Calu3 (cell line): Measurements from ENCODE around the gene ZNF181. TPM values are rescaled to one million over a fixed set of nuclear protein-coding genes. Genes with fewer than 3 reads are reported as not detected.

ENCODE experiments used
- BruUV-seq: library from RNA; stranded (reverse); fragments of 400-500 nt; replicated peaks from 2 replicates; lab custom pipeline; 2021; lab: Mats Ljungman, UMichigan
- CTCF ChIA-PET: fragments of 300-600 bp; sonication (Branson Sonifier 250); formaldehyde crosslinking; loops from one replicate; lab custom pipeline; 2022; ENCODE audit warnings: antibody characterized with exemption; lab: Charles Lee
- DNase-seq: peaks from one replicate; pipeline ENCODE4 v3.0.0; 2022
- H3K27ac Mint-ChIP-seq: one replicate; pipeline ENCODE4 v1.8.0; 2022; ENCODE audit warnings: mixed read lengths; ENCODE audit not compliant: unreplicated experiment
- H3K27me3 Mint-ChIP-seq: one replicate; pipeline ENCODE4 v1.8.0; 2022; ENCODE audit warnings: mixed read lengths; ENCODE audit not compliant: unreplicated experiment
- H3K36me3 Mint-ChIP-seq: one replicate; pipeline ENCODE4 v1.8.0; 2022; ENCODE audit warnings: mild to moderate bottlenecking, moderate library complexity, mixed read lengths; ENCODE audit not compliant: insufficient read depth, unreplicated experiment
- H3K4me1 Mint-ChIP-seq: one replicate; pipeline ENCODE4 v1.8.0; 2022; ENCODE audit warnings: mild to moderate bottlenecking, low read depth, mixed read lengths; ENCODE audit not compliant: unreplicated experiment
- H3K4me3 Mint-ChIP-seq: one replicate; pipeline ENCODE4 v1.8.0; 2022; ENCODE audit warnings: mild to moderate bottlenecking, low read depth, moderate library complexity, mixed read lengths; ENCODE audit not compliant: unreplicated experiment
- H3K9me3 Mint-ChIP-seq: one replicate; pipeline ENCODE4 v1.8.0; 2022; ENCODE audit warnings: low read depth, mixed read lengths; ENCODE audit not compliant: unreplicated experiment
- CTCF ChIP-seq: fragments of 200-600 bp; IDR thresholded peaks from one replicate; pipeline ENCODE4 v1.8.0; 2022; ENCODE audit warnings: antibody characterized with exemption; ENCODE audit not compliant: unreplicated experiment
- intact Hi-C: fragments of 100-400 bp; cut with micrococcal nuclease; formaldehyde crosslinking; loops from one replicate; pipeline ENCODE4 v1.10.0; 2022; ENCODE audit not compliant: unreplicated experiment
- total RNA-seq: library from RNA; stranded (reverse); gene quantifications from 2 replicates; pipeline ENCODE4 v1.2.3, GENCODE V29; 2022

Gene ZNF181
- total RNA-seq, 1 experiment from 2014 or later: 5.7 TPM

GRCh38 chr19:34793565-34793964, 59.5 kb downstream of the ZNF181 start:
- CTCF ChIA-PET: interaction anchor here (1.0 kb wide), 1 partner anchor 19 kb away, joined by 3 read pairs; no protein-coding TSS in a partner anchor

GRCh38 chr19:34794066-34794960, 60.3 kb downstream of the ZNF181 start:
- Mint-ChIP-seq H3K4me1 (no peaks in the 10 kb centered on the region), H3K36me3 (no peaks in the 10 kb centered on the region), H3K4me3 (peak overlapping the region; percentile 10), H3K27ac (no peak overlapping the region), H3K9me3 (peaks cover 6% of the 10 kb centered on the region), H3K27me3 (peaks cover 25% of the 10 kb centered on the region)
- no TSS peak for BruUV-seq
- CTCF ChIA-PET: interaction anchor here (1.0 kb wide), 1 partner anchor 18 kb away, joined by 3 read pairs; no protein-coding TSS in a partner anchor
- intact Hi-C loops: no loop called here
- no peak for DNase-seq
- TF ChIP-seq CTCF: no peak

More at GRCh38 chr19:34793565-34793964, 59.5 kb downstream of the ZNF181 start:
- BruUV-seq: no TSS peak
- Mint-ChIP-seq H3K9me3 (peaks cover 6% of the 10 kb centered on the region), H3K27me3 (peaks cover 26% of the 10 kb centered on the region), H3K4me3 (peak overlapping the region; percentile 10), H3K4me1 (no peaks in the 10 kb centered on the region), H3K27ac (no peak overlapping the region), H3K36me3 (no peaks in the 10 kb centered on the region)
- intact Hi-C loops: no loop called here
- TF ChIP-seq CTCF: no peak
- no peak for DNase-seq

Other genes with a start within 250 kb of the ZNF181 start
- 0.39 and 0.40 TPM in 2 replicates for gene SCGB2B2, start 57.1 kb upstream of the ZNF181 start, total RNA-seq
- gene ZNF302, start 56.6 kb upstream of the ZNF181 start, total RNA-seq: 20.1 and 23.2 TPM in 2 replicates
- 4.9 and 6.2 TPM in 2 replicates for gene ZNF599, start 39.0 kb downstream of the ZNF181 start, total RNA-seq
- 2.9 and 4.2 TPM in 2 replicates for gene ZNF30, start 192.7 kb downstream of the ZNF181 start, total RNA-seq
- 9.1 and 9.3 TPM in 2 replicates for gene ZNF792, start 230.0 kb downstream of the ZNF181 start, total RNA-seq